GM18502 (cell line): Measurements from ENCODE around the gene LSM11.
A peak's percentile ranks its signal among the peaks of the same experiment; 100 is the strongest.

ENCODE experiments used
- ATAC-seq: cut with Tn5 transposase; IDR thresholded peaks from one replicate; pipeline ENCODE4 v1.9.1; 2021; ENCODE audit warnings: mild to moderate bottlenecking; ENCODE audit not compliant: unreplicated experiment, poor library complexity

LSM11 gene

DNA sequence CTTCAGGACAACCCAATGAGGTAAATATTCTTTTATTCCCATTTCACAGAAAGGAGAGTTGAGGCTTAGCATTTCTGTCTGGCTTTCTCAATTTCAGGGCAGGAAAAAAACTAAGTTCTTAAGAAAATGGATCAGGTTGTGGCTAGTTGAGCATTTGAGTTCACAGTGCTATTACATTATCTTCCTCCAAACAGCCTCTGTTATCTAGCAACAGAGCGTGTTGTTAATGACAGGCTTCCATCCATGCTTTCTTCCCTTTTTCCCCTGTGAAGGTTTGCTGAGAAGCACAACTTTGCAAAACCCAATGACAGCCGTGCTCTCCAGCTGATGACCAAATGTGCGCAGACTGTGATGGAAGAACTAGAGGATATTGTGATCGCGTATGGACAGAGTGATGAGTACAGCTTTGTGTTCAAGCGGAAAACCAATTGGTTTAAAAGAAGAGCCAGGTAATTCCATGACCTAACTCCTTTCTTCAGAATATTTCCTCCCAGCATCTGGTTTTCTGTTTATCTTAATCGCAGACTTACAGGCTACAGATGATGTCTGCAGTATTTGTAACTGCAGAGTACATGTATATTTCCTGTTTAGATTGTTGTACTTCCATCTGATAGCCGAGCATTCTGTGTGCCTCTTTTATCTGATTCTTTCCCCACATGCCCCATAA lies 10.8 kb upstream of the LSM11 start:
- ATAC-seq: no peak

DNA sequence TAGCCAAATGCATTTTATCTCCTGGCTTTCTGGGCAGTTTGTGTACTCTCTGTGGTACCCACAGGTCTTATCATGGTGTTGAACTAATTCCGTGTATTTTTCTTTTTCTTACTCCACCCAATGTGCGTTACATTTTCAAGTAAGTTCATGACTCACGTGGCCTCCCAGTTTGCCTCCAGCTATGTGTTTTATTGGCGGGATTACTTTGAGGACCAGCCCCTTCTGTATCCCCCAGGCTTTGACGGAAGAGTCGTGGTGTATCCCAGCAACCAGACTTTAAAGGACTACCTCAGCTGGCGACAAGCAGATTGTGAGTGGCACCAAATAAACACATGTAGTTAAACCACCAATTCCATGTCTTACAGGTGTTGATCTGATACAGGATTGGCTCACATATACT lies 9.1 kb upstream of the LSM11 start:
- no peak for ATAC-seq

DNA sequence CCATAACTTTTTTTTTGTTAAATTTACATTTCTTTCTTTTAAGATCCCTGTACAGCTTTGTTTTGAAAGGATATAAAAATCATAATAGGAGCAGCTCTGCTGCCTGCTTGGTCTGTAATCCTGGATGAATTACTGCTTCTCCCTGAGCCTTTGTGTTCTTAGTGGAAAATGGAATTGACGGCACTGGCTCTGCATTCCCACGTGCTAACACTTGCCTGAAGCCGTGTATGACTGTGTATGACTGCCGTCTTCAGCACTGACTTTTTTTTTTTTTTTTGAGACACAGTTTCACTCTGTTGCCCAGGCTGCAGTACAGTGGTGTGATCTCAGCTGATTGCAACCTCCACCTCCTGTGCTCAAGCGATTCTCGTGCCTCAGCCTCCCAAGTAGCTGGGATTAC lies 7.5 kb upstream of the LSM11 start:
- no peak for ATAC-seq

DNA sequence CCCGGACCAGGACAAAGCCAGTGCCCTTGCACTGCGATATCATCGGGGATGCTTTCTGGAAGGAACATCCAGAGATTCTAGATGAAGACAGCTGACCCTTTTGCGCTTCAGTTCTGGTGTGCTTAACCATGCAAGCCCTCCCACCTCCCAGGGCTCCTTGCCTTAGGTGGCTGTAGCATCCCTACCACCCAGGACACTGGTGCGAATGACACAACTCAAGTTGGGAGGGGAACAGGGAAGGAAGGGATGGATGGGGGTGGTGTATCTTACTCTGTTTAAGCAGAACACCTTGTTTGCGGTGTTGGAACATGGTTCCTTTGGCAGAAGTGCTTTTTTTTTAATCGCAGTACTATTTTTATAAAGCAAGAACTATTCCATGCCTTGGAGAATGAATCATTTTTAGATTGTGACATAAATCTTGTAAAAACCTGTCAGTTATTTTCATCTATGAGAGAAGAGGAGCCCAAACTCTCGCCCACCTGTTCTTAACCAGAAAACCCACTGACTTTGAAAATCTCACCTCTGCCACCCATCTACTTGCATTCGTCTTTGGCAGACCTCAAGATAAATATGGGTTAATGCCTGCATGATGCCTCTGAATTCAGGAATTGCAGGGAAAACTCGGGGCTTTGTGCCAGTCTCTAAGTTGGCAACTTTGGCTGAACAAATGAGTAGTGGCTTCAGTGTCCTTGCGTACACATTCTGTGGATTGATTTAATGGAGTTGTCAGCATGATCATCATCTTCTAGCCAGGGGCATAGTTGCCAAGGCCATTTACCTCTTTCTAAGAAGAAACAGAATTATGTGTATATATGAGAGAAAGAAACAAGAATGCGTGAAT lies 3.9 kb upstream of the LSM11 start:
- no peak for ATAC-seq

DNA sequence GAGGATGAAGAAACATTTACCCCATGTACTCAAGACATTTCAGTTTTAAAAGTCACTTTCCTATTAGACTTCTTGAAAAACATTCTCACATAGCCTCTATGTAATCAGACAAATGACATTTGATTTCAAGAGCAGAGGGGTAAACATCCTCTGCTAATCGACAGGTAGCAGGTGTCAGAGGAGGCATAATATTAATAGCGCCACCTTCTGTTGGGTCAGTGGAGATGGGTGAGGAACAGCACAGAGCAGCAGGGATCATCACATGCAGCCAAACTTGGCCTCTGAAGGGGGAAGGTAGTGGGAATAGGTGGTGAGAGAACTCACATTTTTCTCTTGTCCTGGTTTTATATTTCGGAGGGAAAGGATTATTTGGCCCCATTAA lies 3.3 kb upstream of the LSM11 start:
- no peak for ATAC-seq

DNA sequence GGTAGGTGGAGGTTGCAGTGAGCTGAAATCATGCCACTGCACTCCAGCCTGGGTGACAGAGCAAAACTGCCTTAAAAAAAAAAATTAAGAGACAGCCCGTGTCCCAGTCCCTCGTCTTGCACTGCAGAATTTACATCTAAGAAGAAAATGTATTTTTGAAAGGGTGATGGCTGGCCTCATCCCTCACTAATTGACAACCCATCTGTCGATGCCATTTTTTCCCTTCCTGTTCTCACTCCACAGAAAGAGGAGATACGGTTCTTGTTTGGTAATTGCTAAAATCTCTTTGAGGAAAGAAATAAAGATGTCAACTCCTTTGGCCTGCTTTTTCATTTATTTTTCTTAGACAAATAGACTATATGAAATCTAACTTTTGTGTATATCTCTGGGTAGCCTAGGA lies 2.4 kb upstream of the LSM11 start:
- no peak for ATAC-seq

DNA sequence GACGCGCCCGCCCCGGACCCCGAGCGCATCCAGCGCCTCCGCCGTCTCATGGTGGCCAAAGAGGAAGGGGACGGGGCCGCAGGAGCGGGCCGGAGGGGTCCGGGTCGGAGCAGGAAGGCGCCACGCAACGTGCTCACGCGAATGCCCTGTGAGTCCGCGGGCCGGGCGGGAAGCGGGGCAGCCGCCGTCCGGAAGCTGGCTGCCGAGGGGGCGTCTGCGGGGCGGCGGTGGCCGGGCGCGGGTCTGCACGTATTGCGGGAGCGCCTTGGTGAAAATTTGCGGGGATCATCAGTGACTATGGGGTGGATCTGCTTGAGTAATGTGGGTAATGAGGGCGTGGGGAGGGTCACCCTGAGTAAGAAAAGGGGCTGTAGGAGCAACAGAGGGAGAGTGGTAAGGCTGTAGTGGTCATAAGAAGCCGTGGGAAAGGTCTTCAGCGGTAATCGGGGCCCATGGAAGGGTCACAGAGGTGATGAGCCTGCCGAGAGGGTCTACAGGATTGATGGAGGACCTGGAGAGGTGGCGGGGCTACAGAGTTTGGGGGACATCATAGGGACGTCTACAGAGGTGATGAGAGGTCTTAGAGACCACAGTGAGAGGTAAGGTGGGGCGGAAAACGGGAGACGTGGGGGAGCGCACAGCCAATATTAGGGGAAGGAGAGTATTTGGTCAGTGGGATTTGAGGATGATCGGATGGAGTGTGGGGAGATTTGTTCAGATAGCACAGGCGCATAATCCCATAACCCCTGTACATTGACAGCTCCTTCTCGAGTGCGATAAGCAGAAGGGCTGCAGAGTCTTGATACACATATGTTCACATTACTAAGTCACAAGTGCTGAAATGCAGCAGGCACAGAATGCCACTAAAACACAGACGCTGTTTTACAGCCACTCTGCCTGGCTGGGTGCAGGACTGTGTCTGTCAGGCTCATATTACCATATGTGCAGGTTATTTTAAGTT lies 819 bp downstream of the LSM11 start:
- peak; percentile 26 for ATAC-seq

DNA sequence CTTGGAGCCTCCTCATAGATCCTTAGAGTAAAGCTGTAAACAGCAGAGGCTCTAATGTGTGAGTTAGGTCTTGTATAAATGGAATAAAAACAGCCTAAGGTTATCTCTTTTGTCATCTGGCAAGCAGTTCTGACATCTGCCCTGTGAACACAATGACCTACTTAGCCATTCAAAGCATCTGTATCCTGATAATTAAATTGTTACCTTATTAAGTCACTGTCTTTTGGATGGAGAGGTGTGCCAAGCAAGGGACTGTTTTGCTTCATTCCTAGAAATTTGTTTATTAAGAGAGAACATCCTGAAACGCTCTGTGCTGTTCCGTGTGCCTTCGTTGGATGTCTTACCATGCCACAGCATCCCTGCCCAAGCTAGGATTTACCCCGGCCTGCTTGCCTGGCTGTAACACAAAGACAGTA lies 1.5 kb downstream of the LSM11 start:
- no peak for ATAC-seq

DNA sequence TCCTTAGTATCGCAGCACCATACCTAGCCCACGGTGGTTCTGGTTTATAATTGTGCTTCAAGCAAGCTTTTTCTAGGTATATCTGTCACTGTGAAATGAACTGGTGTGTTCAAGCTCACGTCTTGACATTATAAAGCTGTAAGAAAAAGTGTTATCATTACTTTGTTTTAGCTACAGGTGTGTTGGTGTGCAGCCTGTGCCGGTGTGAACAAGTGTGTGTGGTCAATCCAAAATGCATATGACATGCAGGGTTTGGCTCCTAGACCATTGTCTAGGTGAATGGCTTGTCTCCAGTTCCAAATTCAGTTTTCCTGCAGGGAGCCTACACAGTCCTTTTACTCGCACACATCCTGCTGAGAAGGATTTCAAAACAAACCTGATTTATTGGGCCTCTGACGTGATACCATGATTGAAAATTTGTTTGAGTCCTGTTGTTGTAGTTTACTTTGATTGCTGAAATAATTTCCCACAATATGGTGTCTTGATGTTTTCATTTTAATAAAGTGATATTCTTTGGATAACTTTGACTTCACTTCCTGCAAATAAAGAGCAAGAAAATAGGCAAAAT lies 3.7 kb downstream of the LSM11 start:
- no peak for ATAC-seq

DNA sequence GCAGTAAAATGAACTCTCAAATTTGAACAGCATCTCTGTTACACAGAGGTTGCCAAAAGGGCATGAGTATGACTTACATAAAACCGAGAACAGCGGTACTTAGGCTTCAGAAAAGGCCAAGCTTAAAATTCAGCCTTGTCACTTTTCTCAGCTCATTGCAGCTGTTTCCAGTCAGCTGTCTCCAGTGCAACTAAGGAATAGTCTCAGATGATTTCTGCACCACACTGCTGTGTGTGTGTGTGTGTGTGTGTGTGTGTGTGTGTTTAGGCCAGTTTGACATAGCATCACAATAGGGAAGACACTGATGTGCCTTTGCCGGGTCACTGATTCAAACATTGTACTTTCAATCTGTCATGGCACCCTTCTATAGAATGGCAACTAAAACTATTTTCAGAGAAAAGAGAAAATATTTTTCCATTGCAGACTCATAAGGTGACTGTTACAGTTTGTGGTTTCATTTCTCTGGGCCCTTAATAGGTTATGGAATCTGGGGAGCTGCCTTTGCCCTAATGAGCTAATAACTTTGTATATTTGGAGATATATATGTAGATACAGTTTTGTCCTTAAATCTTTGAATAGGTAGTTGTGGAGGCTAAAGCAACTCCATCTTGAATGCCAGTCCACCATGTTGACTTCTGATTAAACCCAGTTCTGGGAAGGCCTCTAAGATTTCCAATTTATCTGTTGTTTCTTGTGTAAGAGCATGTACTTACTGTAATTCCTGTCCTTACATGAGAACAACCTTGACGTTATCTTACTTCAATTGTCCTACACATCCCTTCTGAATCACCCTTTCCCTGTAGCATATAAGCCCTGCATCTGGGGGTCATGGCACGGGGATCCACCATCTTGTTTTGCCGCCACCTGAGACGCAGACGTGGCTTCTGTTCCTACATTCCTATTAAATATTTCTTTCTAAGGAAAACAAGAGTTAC lies 4.5 kb downstream of the LSM11 start:
- no peak for ATAC-seq

DNA sequence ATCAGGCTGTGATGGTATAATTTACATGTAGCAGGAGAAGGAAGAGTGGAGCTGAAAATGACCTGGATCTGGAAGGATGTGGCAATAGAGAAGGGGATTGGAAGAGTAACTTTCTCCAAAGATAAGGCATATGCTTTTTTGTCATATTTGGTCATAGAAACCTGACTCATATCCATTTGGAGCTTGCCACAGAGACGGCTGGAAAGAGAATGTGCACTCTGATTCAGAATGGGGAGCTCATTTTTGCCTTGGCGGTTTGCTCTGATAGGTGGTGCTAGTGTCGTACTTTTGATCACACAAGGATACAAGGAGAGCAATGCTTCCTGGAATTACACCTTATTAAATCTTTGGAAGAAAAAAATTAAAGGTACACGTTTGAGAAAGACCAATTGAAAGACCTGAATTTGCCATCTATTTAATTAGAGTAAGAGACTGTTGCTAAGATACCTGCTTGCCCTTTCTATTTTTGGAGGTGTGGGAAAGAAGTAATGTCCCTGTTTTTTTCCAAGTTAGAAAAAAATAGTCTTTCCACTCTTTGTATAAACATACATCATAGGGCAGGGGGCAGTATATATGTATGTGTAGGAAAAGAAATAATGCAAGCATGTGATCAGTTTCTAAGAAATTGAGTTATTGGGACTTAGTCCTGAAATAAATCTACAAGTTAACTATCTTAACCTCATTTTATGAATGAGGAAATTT lies 5.4 kb downstream of the LSM11 start:
- ATAC-seq: no peak

DNA sequence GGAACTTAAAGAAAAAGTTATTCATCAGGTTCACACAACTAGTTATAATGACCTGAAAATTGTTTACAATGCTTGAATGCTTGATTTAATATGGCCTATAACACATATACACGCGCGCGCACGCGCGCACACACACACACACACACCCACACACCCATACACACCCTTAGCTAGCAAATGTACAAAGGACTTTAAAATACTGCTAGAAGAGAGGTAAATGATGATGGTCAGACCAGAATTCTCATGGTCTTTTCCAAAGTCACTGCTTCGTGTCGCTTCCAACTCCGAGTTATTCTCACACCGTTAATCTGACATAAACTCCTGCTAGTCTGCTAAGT lies 5.9 kb downstream of the LSM11 start:
- no peak for ATAC-seq

DNA sequence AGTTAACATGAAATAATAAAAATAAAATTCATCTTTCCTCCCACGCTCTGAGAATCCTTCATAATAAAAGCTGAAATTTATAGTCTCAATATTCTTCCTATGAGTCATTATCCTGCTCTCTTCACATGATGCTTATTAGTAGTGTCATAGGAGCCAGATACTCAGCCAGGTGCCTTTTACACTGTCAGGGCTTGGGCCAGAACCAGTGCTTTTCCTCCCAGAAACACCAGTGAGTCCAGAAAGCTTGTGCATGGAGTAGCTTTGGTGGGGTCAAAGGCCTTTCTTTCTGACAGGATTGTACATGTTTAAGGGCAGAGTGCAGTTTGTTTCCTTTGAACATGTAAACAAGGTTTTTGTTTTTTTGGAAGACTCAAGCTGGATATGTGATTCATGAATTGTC lies 6.8 kb downstream of the LSM11 start:
- ATAC-seq: no peak

DNA sequence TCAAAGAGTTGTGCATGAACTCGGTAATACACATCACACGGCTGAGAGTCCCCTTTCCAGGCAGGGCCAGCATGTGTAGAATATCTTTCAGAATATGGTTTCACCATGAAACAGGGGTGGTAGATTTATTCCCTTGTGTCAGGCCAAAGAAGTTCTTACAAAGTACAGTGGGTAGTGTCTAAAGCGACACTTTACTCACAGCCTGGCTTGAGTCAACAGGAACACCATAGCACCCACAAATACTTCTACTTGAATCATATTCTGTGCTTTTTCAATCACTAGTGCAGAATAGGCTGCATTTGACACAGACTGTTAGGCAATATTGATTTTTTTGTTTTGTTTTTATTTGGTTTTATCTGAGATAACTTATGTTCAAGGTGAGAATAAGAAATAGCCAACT lies 12.6 kb downstream of the LSM11 start:
- ATAC-seq: no peak

DNA sequence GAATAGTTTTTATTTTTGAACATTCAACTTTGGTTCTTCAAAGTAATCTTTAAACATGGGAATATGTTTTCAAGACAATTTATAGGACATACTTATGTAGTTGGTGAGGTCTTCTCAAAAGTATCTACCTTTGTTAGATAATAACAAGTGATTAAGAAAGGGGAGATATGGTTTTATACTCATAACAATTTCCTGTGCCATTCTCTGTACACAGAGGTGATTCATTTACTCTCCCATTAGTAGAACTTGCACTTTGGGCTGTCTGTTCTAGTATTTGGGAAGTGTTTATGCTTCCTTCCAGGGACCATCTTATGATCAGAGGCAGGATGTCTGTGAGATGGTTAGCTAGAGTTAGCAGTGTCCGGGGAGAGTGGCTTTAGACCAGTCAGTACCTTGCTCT lies 15.2 kb downstream of the LSM11 start:
- ATAC-seq: no peak

DNA sequence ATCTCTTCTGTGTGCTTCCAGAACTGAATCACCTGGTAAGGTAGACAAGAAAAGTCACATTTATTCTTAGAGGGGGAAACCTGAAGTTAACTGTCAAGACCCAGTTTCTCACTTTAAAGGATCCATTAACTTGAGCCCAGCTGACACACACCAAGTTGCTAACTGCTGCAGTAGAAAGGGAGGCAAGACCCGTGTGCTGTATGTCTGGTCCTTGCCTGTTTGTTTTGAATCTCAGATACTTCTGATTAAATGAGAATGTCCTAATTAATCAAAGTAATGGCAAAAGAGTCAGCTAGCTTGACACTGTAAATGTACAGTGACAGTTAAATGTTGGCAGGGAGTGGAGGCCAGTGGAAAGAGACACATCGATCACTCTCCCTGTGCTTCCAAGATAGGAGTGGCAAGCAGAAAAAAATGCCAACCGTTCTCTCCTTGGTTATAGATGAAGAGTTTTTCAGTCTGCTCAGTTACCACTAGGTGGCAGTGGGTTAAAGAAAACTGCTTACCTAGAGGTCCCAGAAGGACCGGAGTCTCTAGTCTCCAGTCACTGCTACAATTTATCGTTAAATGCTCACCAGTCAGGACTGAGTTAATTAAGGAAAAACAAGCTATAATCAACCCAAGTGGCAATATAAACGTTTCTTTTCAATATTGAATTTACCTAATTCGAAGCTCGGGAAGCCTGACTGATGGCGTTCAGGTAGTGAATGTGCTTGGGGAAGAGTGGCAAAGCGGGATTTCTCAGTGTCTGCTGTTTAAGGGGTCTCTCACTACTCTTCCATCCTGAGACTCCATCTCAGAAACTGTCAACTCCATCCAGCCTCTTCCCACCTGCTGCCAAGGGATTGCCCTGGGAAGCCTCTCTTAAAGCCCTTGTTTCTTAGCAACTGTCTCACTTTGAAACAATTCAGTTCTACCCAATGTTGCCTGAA lies 18.4 kb downstream of the LSM11 start:
- peak; percentile 83 for ATAC-seq

DNA sequence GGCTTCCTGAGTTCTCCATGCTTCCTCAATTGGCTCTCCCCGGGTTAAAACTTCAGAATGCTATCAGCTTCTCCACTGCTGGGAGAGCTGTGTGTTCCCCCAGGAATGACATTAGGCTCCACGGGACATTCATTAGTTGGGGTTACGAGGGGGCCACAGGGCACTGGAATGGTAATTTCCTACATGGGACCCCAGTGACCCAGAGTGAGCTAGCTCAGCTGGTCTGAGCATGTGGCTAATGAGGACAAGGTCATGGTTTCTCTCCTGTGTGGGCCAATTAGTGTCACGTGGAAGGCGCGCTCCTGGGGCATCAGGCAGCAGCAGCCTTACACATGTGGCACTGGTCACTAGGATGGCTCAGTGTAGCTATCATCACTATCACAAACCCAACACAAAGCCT lies 21.0 kb downstream of the LSM11 start:
- no peak for ATAC-seq

DNA sequence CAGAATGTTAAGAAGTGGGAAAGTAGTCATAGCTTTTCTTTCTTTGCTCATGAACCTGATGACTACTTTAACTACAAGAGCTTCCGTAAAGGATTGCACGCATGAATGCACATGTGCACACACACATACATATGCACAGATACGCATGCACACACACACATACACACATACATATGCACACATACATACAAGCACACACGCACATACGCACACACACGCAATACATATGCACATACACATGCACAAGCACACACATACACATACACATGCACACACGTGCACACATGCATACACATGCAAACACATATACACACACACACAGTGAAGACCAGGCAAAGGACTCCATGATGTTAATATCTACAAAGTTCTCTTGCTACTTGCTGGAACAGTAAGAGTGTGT lies 22.9 kb downstream of the LSM11 start:
- no peak for ATAC-seq
